Measurements from ENCODE around the gene ZBTB48. TPM values are rescaled to one million over a fixed set of nuclear protein-coding genes. Genes with fewer than 3 reads are reported as not detected.

The ZBTB48 gene
- total RNA-seq, 1 experiment from 2014 or later: 35.3 TPM

- H3K9me3 ChIP-seq (ENCODE audit: low read depth, low read length, poor library complexity, severe bottlenecking): no peaks in the 10 kb centered on the region
- no peaks in the 10 kb centered on the region for H3K4me1 ChIP-seq (ENCODE audit: insufficient read depth, low read length, poor library complexity, severe bottlenecking)
- H3K27me3 ChIP-seq (replicated peaks; ENCODE audit: insufficient read depth, low read depth, low read length, poor library complexity): no peaks in the 10 kb centered on the region
- peaks cover 68% of the 10 kb centered on the region for H3K36me3 ChIP-seq (ENCODE audit: insufficient read depth, low read length, poor library complexity, severe bottlenecking)
- no peak for TF ChIP-seq EZH2 (IDR thresholded peaks at IDR 0.05; ENCODE audit: borderline replicate concordance, low read depth, low read length, poor library complexity, severe bottlenecking)
- TF ChIP-seq CTCF (conservative IDR thresholded peaks at IDR 0.05; ENCODE audit: low read depth, low read length): no peak
- no peak for DNase-seq (ENCODE audit: low spot score)
- H3K4me3 ChIP-seq (ENCODE audit: low read depth, low read length, poor library complexity, severe bottlenecking): no peak overlapping the region
- POLR2A ChIA-PET (ENCODE audit: low non-redundant PET): no interaction called here
- CTCF ChIA-PET: no interaction called here
- intact Hi-C loops (cut with micrococcal nuclease; ENCODE audit: unreplicated experiment): no loop called here
- H3K27ac ChIP-seq (ENCODE audit: low read depth, low read length, poor library complexity, severe bottlenecking): no peak overlapping the region
- no TSS peak for BruUV-seq (replicated peaks)
Observed at GRCh38 chr1:6546326-6546725, 33.5 kb upstream of the ZBTB48 start.

- H3K4me3 ChIP-seq (ENCODE audit: low read depth, low read length, poor library complexity, severe bottlenecking): no peak overlapping the region
- H3K27me3 ChIP-seq (replicated peaks; ENCODE audit: insufficient read depth, low read depth, low read length, poor library complexity): no peaks in the 10 kb centered on the region
- POLR2A ChIA-PET (ENCODE audit: low non-redundant PET): no interaction called here
- TF ChIP-seq EZH2 (IDR thresholded peaks at IDR 0.05; ENCODE audit: borderline replicate concordance, low read depth, low read length, poor library complexity, severe bottlenecking) (no peak), CTCF (conservative IDR thresholded peaks at IDR 0.05; ENCODE audit: low read depth, low read length) (no peak)
- CTCF ChIA-PET: no interaction called here
- intact Hi-C loops (cut with micrococcal nuclease; ENCODE audit: unreplicated experiment): no loop called here
- DNase-seq (ENCODE audit: low spot score): peak; percentile 19
- H3K36me3 ChIP-seq (ENCODE audit: insufficient read depth, low read length, poor library complexity, severe bottlenecking): peaks cover 62% of the 10 kb centered on the region
- H3K9me3 ChIP-seq (ENCODE audit: low read depth, low read length, poor library complexity, severe bottlenecking): no peaks in the 10 kb centered on the region
- no TSS peak for BruUV-seq (replicated peaks)
- no peaks in the 10 kb centered on the region for H3K4me1 ChIP-seq (ENCODE audit: insufficient read depth, low read length, poor library complexity, severe bottlenecking)
- no peak overlapping the region for H3K27ac ChIP-seq (ENCODE audit: low read depth, low read length, poor library complexity, severe bottlenecking)
Observed at GRCh38 chr1:6547301-6547700, 32.5 kb upstream of the ZBTB48 start.

- intact Hi-C loops (cut with micrococcal nuclease; ENCODE audit: unreplicated experiment): no loop called here
- DNase-seq (ENCODE audit: low spot score): peak; percentile 96
- Histone ChIP-seq H3K27me3 (replicated peaks; ENCODE audit: insufficient read depth, low read depth, low read length, poor library complexity) (no peaks in the 10 kb centered on the region), H3K27ac (ENCODE audit: low read depth, low read length, poor library complexity, severe bottlenecking) (peak within 1 kb of the TSS; percentile 92), H3K4me1 (ENCODE audit: insufficient read depth, low read length, poor library complexity, severe bottlenecking) (peaks cover 4% of the 10 kb centered on the region), H3K4me3 (ENCODE audit: low read depth, low read length, poor library complexity, severe bottlenecking) (peak within 1 kb of the TSS; percentile 99), H3K36me3 (ENCODE audit: insufficient read depth, low read length, poor library complexity, severe bottlenecking) (peaks cover 15% of the 10 kb centered on the region), H3K9me3 (ENCODE audit: low read depth, low read length, poor library complexity, severe bottlenecking) (no peaks in the 10 kb centered on the region)
- TF ChIP-seq EZH2 (IDR thresholded peaks at IDR 0.05; ENCODE audit: borderline replicate concordance, low read depth, low read length, poor library complexity, severe bottlenecking): no peak
- peak; percentile 94 for TF ChIP-seq CTCF (conservative IDR thresholded peaks at IDR 0.05; ENCODE audit: low read depth, low read length)
- ChIA-PET POLR2A (ENCODE audit: low non-redundant PET) (no interaction called here), CTCF (interaction anchor here (2.0 kb wide), 1 partner anchor 25 kb away, joined by 5 read pairs; the partner anchor contains the start of gene ZBTB48)
- BruUV-seq (replicated peaks): no TSS peak
Observed at GRCh38 chr1:6554031-6554906, 25.5 kb upstream of the ZBTB48 start, which contains the start of gene NOL9. Gene NOL9, minus strand, starts transcription at chr1:6554513. Its CDS starts 11 bp downstream, at chr1:6554502.

Measured in A673 (cell line).